AG04449 (cell line): Measurements from ENCODE around the gene GATA3.

Experiments used
- CTCF ChIA-PET: fragments of 350-600 bp; formaldehyde crosslinking; extraction: SDS; loops from one replicate; lab custom pipeline; 2021; ENCODE audit warnings: antibody characterized with exemption; lab: Yijun Ruan, JAX
- POLR2A ChIA-PET: fragments of 400-600, 350-600 bp; formaldehyde crosslinking; extraction: SDS; loops from one replicate; lab custom pipeline; 2020; ENCODE audit warnings: antibody characterized with exemption, inconsistent platforms; lab: Yijun Ruan, JAX
- DNase-seq: peaks from one replicate; pipeline ENCODE4 v3.0.0-alpha.2; 2010; ENCODE audit warnings: low read depth, low spot score
- H3K4me3 ChIP-seq: 2 replicates; pipeline ENCODE4 v1.5.1; 2011; ENCODE audit warnings: low read depth, mild to moderate bottlenecking, control low read depth, low read length
- CTCF ChIP-seq: IDR thresholded peaks from one replicate; pipeline ENCODE4 v1.5.1; 2011; ENCODE audit warnings: mild to moderate bottlenecking, moderate library complexity, low read length, control low read depth, inconsistent platforms; ENCODE audit not compliant: insufficient read depth; ENCODE audit errors: missing control alignments

Gene GATA3

GRCh38 chr10:8045726-8046494, 8.6 kb upstream of the GATA3 start:
- no peak overlapping the region for H3K4me3 ChIP-seq
- no peak for TF ChIP-seq CTCF
- no peak for DNase-seq
- ChIA-PET POLR2A (no interaction called here), CTCF (interaction anchor here (1.1 kb wide), 1 partner anchor 9 kb away, joined by 3 read pairs; no protein-coding TSS in a partner anchor)

GRCh38 chr10:8047452-8048280, 6.8 kb upstream of the GATA3 start:
- TF ChIP-seq CTCF = no peak
- DNase-seq = no peak
- ChIA-PET CTCF (no interaction called here), POLR2A (no interaction called here)
- H3K4me3 ChIP-seq = no peak overlapping the region

GRCh38 chr10:8048281-8049008, 6.0 kb upstream of the GATA3 start:
- TF ChIP-seq CTCF = no peak
- DNase-seq = no peak
- POLR2A ChIA-PET = no interaction called here
- CTCF ChIA-PET = interaction anchor here (1.0 kb wide), 1 partner anchor 16 kb away, joined by 3 read pairs; no protein-coding TSS in a partner anchor
- no peak overlapping the region for H3K4me3 ChIP-seq

- ChIA-PET POLR2A (no interaction called here), CTCF (interaction anchor here (1.0 kb wide), 1 partner anchor 17 kb away, joined by 3 read pairs; no protein-coding TSS in a partner anchor)
- no peak for DNase-seq
- TF ChIP-seq CTCF = no peak
- no peak overlapping the region for H3K4me3 ChIP-seq
Observed at GRCh38 chr10:8049045-8049864, 5.2 kb upstream of the GATA3 start.

GRCh38 chr10:8049865-8050555, 4.5 kb upstream of the GATA3 start:
- no peak for TF ChIP-seq CTCF
- POLR2A ChIA-PET = no interaction called here
- no peak for DNase-seq
- no peak overlapping the region; the same call in 1 of the 2 replicates for H3K4me3 ChIP-seq
- CTCF ChIA-PET = no interaction called here
